ENCODE measurements around the gene ENOX1. TPM values are rescaled to one million over a fixed set of nuclear protein-coding genes. Genes with fewer than 3 reads are reported as not detected.

ENOX1 gene
- total RNA-seq, 2 donors from 2014 or later = 1.3 to 2.4 TPM

- H3K4me3 ChIP-seq = no peak overlapping the region
- no peak overlapping the region for H3K27ac ChIP-seq
- H3K9me3 ChIP-seq = no peaks in the 10 kb centered on the region
- H3K27me3 ChIP-seq = no peaks in the 10 kb centered on the region
- no peak for DNase-seq (ENCODE audit: low spot score)
- H3K36me3 ChIP-seq = no peaks in the 10 kb centered on the region
- TF ChIP-seq CTCF (IDR thresholded peaks at IDR 0.05) = no peak
- H3K4me1 ChIP-seq = no peaks in the 10 kb centered on the region
These were observed 443.1 kb downstream of the ENOX1 start for GRCh38 chr13:43343645-43344044.

- Histone ChIP-seq H3K27ac (no peak overlapping the region), H3K9me3 (no peaks in the 10 kb centered on the region)
These were observed 446.8 kb downstream of the ENOX1 start for GRCh38 chr13:43339805-43340550.

GRCh38 chr13:43339145-43339804 lies 447.5 kb downstream of the ENOX1 start:
- Histone ChIP-seq H3K36me3 (no peaks in the 10 kb centered on the region), H3K4me1 (peaks cover 0 to 8% of the 10 kb centered on the region in 2 donors), H3K27ac (no peak overlapping the region), H3K27me3 (no peaks in the 10 kb centered on the region), H3K9me3 (no peaks in the 10 kb centered on the region), H3K4me3 (no peak overlapping the region)
- DNase-seq (ENCODE audit: low spot score) = no peak
- TF ChIP-seq CTCF (IDR thresholded peaks at IDR 0.05) = no peak

More at GRCh38 chr13:43339805-43340550, 446.8 kb downstream of the ENOX1 start:
- no peaks in the 10 kb centered on the region for H3K27me3 ChIP-seq
- H3K4me1 ChIP-seq = peaks cover 0 to 8% of the 10 kb centered on the region in 2 donors
- no peak for TF ChIP-seq CTCF (IDR thresholded peaks at IDR 0.05)
- DNase-seq (ENCODE audit: low spot score) = no peak
- no peak overlapping the region for H3K4me3 ChIP-seq
- H3K36me3 ChIP-seq = no peaks in the 10 kb centered on the region

- Histone ChIP-seq H3K4me3 (no peak overlapping the region), H3K4me1 (peaks cover 0 to 8% of the 10 kb centered on the region in 2 donors), H3K27me3 (no peaks in the 10 kb centered on the region), H3K36me3 (no peaks in the 10 kb centered on the region), H3K9me3 (no peaks in the 10 kb centered on the region), H3K27ac (no peak overlapping the region)
- TF ChIP-seq CTCF (IDR thresholded peaks at IDR 0.05) = no peak
- DNase-seq (ENCODE audit: low spot score) = no peak
These were observed 451.0 kb downstream of the ENOX1 start for GRCh38 chr13:43335764-43336163.

DNA sequence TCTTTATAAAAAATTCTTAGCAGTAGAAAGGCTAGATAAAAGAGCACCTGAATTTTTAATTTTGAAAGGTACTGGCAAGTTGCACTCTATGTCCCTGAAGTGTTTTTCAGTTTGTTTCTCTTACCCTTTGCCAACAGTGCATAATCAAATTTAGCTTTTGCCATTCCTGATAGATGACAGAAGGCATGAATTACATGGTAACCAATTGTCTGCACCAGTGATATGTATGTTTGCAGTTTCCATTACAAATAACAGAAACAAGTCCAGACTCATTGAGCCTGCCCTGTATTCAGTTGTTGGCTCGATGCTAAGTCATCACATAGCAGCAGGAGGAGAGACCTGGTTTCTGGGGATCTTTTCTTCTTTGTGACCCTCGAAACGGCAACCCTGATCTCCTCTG lies 453.6 kb downstream of the ENOX1 start:
- Histone ChIP-seq H3K4me1 (peaks cover 0 to 8% of the 10 kb centered on the region in 2 donors), H3K9me3 (no peaks in the 10 kb centered on the region), H3K36me3 (no peaks in the 10 kb centered on the region), H3K27me3 (no peaks in the 10 kb centered on the region), H3K27ac (no peak overlapping the region), H3K4me3 (no peak overlapping the region)
- TF ChIP-seq CTCF (IDR thresholded peaks at IDR 0.05) = no peak
- no peak for DNase-seq (ENCODE audit: low spot score)
